Measurements from ENCODE around the gene NFKB2.

The NFKB2 gene

GRCh38 chr10:102367441-102367840 lies 28.1 kb upstream of the NFKB2 start:
- Mint-ChIP-seq H3K9me3 (peaks cover 3% of the 10 kb centered on the region), H3K27me3 (ENCODE audit: low read depth) (no peaks in the 10 kb centered on the region), H3K27ac (no peak overlapping the region), H3K4me3 (no peak overlapping the region), H3K4me1 (no peaks in the 10 kb centered on the region), H3K36me3 (ENCODE audit: low read depth) (peaks cover 90% of the 10 kb centered on the region)
- TF ChIP-seq CTCF (IDR thresholded peaks at IDR 0.05; ENCODE audit: unreplicated experiment in 3 of 3) = no peak

GRCh38 chr10:102368077-102368476 lies 27.4 kb upstream of the NFKB2 start:
- H3K4me1 Mint-ChIP-seq = no peaks in the 10 kb centered on the region
- no peak for TF ChIP-seq CTCF (IDR thresholded peaks at IDR 0.05; ENCODE audit: unreplicated experiment in 3 of 3)
- no peak overlapping the region for H3K4me3 Mint-ChIP-seq
- peaks cover 90% of the 10 kb centered on the region for H3K36me3 Mint-ChIP-seq (ENCODE audit: low read depth)
- H3K27me3 Mint-ChIP-seq (ENCODE audit: low read depth) = no peaks in the 10 kb centered on the region
- no peak overlapping the region for H3K27ac Mint-ChIP-seq
- peaks cover 3% of the 10 kb centered on the region for H3K9me3 Mint-ChIP-seq

GRCh38 chr10:102371295-102371694 lies 24.2 kb upstream of the NFKB2 start:
- H3K9me3 Mint-ChIP-seq = peaks cover 3% of the 10 kb centered on the region
- peaks cover 86% of the 10 kb centered on the region for H3K36me3 Mint-ChIP-seq (ENCODE audit: low read depth)
- H3K27me3 Mint-ChIP-seq (ENCODE audit: low read depth) = no peaks in the 10 kb centered on the region
- TF ChIP-seq CTCF (IDR thresholded peaks at IDR 0.05; ENCODE audit: unreplicated experiment in 3 of 3) = no peak
- no peaks in the 10 kb centered on the region for H3K4me1 Mint-ChIP-seq
- H3K27ac Mint-ChIP-seq = no peak overlapping the region
- H3K4me3 Mint-ChIP-seq = no peak overlapping the region

GRCh38 chr10:102375250-102375649 lies 20.3 kb upstream of the NFKB2 start:
- H3K9me3 Mint-ChIP-seq = no peaks in the 10 kb centered on the region
- TF ChIP-seq CTCF (IDR thresholded peaks at IDR 0.05; ENCODE audit: unreplicated experiment in 3 of 3) = no peak

GRCh38 chr10:102375867-102376266 lies 19.6 kb upstream of the NFKB2 start:
- Mint-ChIP-seq H3K9me3 (no peaks in the 10 kb centered on the region), H3K36me3 (ENCODE audit: low read depth) (peaks cover 63% of the 10 kb centered on the region), H3K27ac (no peak overlapping the region), H3K27me3 (ENCODE audit: low read depth) (no peaks in the 10 kb centered on the region), H3K4me3 (no peak overlapping the region), H3K4me1 (no peaks in the 10 kb centered on the region)
- no peak for TF ChIP-seq CTCF (IDR thresholded peaks at IDR 0.05; ENCODE audit: unreplicated experiment in 3 of 3)

More at GRCh38 chr10:102375250-102375649, 20.3 kb upstream of the NFKB2 start:
- Mint-ChIP-seq H3K4me3 (no peak overlapping the region), H3K4me1 (no peaks in the 10 kb centered on the region), H3K27me3 (ENCODE audit: low read depth) (no peaks in the 10 kb centered on the region), H3K36me3 (ENCODE audit: low read depth) (peaks cover 65% of the 10 kb centered on the region), H3K27ac (no peak overlapping the region)

- no peaks in the 10 kb centered on the region for H3K27me3 Mint-ChIP-seq (ENCODE audit: low read depth)
- no peak for TF ChIP-seq CTCF (IDR thresholded peaks at IDR 0.05; ENCODE audit: unreplicated experiment in 3 of 3)
- no peak overlapping the region for H3K4me3 Mint-ChIP-seq
- H3K27ac Mint-ChIP-seq = no peak overlapping the region
- H3K36me3 Mint-ChIP-seq (ENCODE audit: low read depth) = peaks cover 63% of the 10 kb centered on the region
- no peaks in the 10 kb centered on the region for H3K9me3 Mint-ChIP-seq
- H3K4me1 Mint-ChIP-seq = no peaks in the 10 kb centered on the region
Observed at GRCh38 chr10:102376901-102377300, 18.6 kb upstream of the NFKB2 start.
